Dermis microvascular lymphatic vessel endothelial cell (primary cell): ENCODE data around the gene ANKMY1. TPM values are rescaled to one million over a fixed set of nuclear protein-coding genes. Genes with fewer than 3 reads are reported as not detected.
A peak's percentile ranks its signal among the peaks of the same experiment; 100 is the strongest.
"Not testable (repeated sequence)": the region's sequence is repeated elsewhere in the genome, so short reads cannot be mapped to it uniquely, and the experiment has no call there.

ENCODE experiments used
- DNase-seq, 2 donors: peaks; one replicate each; pipeline versions ENCODE4 v3.0.0 to v3.0.0-alpha.2; 2010; ENCODE audit warnings: low read depth in 2 of 2
- total RNA-seq: library from RNA; depleted of rRNA; stranded (reverse); fragments of >200 nt; gene quantifications from 2 replicates; pipeline ENCODE4 v1.2.1, GENCODE V29; 2014

ANKMY1 gene
- total RNA-seq, 1 donor from 2014 or later = 3.2 TPM

DNA sequence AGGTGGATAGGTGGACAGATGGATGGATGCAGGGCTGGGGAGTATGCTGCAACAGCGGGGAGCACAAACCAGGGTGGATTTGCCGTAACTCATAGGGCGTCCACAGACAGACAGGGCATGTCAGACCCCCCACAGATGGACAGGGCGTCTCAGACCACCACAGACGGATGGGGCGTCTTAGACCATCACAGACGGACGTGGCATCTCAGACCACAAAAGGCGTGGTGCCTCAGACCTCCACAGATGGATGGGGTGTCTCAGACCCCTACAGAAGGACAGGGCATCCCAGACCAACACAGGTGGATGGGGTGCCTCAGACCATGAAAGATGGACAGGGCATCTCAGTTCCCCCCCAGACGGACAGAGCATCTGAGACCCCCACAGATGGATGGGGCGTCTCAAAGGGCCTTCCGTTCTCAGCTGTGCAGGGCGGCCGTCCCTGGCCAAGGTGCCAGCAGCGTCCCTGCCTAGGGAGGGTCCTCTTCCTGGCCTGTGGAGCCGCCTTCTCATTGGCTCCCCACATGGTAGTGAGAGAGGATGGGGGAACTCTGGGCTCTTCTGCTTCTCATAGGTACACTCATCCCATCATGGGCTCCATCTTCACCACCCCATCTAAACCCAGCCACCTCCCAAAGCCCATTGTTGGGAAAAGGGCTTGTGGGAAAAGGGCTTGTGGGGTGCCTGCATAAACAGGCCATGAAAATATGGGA is 2.1 kb downstream of the ANKMY1 start:
- DNase-seq = no peak

DNA sequence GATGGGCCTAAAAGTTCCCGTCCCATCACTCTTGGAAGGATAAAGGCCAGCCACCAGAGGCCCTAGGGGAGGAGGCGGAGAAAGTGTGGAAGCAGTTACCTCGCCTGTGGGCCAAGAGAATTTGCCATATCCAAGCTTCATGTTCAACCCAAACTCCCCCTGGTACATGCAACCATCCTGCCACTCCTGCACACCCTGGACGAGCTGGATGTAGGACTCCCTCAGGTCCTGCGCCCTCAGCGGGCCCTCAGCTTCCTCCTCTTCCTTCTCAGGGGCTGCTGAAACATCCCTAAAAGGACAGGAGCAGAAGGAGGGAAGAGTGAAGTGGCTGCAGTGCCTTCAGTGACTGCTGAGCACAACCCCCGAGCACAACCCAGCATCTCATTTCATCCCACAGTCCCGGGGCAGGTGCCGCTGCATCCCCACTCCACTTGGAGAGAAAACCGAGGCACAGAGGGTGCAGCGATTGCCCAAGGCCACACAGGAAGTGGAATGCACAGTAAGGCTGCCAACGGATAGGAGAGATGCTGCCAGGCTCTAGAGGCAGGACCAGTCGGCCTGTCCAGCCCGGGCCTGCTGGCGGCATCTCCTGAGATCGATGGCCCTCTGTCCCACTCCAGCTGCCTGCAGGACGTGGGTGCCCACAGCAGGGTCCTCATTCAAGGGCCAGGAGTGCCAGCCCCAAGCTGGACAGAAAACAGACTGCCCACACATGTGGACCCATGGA is 2.9 kb downstream of the ANKMY1 start:
- no peak for DNase-seq

DNA sequence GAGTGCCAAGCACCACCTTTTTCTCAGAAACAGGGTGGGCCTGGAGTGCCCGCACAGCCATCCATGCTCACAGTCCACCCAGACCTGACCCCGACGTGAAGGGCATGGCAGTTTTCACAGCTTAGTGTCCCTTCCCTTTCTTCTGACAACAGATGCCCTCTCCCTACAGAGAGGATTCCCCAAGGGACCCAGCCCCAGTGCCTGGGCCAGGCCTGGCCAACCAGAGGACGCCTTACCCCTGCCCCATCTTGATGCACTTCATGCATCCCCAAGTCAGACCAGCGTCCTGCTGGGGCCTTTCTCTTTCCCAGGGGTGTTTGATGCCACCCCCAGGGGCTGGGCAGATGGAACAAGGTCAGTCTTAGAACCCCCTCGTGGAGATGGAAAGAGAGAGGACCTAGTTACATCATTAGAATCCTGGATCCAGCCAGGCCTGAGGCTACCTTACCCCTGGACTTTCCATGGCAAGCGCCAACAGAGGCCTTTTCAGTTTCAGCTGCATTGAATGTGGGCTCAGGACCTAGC is 3.8 kb downstream of the ANKMY1 start:
- no peak for DNase-seq

DNA sequence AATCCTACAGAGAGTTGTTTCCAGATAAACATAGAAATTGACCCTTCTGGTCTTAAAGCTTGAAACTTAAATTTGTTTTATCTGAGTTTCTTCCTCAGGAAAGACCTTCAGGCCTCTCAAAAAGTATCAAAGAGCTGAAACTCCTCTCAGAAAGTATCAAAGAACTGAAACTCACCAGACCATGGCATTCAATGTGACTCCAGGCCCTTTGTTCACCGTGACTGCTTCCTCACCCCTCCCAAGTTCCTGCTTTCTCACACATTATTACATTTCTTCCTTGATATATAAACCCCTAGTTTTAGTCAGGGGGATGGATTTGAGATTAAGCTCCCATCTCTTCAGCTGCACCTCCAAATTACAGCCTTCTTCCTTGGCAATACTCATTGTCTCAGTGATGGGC is 6.0 kb downstream of the ANKMY1 start:
- no peak for DNase-seq

DNA sequence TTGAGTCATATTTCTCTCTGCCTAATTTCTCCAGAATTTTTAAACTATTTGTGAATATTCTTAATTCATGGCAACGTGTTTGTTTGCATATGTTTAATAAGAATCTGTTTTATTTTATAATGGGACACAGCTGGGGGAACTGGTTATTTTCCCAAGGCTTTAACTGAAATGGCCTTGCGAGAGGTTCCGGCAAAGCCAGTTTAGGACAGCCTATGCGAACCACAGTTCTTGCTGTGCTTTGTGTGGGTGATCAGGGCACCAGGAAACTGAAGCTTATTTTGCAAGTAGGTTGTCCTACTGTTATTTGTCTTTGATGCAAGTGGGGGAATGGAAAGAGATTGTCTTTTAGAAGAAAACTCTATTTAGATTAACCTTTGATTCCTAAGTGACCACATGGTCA is 6.5 kb downstream of the ANKMY1 start:
- DNase-seq = no peak

DNA sequence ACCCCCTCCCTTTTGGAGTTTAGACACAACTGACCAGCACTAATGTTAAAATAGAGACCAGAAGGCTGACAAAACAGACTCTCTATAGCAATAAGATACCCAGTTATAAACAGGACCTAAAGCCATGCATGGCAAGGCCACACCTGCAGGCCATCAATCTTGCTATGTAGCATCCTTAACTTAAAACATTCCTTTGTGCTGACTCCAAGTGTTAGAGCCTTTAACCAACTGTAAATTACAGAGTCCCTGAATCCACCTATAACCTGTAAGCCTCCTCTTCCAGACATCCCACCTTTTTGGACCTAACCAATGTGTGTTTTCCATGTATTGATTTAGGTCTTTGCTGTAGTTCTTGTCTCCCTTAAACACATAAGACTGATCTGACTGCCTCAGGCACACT is 17.9 kb downstream of the ANKMY1 start:
- no peak for DNase-seq

DNA sequence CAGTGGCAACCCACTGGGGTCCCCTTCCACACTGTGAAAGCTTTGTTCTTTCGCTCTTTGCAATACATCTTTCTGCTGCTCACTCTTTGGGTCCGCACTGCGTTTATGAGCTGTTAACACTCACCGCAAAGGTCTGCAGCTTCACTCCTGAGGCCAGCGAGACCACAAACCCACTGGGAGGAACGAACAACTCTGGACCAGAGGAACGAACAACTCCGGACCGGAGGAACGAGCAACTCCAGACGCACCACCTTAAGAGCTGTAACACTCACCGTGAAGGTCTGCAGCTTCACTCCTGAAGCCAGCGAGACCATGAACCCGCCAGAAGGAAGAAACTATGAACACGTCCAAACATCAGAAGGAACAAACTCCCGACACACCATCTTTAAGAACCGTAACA is 18.7 kb downstream of the ANKMY1 start:
- DNase-seq = not testable (repeated sequence)

DNA sequence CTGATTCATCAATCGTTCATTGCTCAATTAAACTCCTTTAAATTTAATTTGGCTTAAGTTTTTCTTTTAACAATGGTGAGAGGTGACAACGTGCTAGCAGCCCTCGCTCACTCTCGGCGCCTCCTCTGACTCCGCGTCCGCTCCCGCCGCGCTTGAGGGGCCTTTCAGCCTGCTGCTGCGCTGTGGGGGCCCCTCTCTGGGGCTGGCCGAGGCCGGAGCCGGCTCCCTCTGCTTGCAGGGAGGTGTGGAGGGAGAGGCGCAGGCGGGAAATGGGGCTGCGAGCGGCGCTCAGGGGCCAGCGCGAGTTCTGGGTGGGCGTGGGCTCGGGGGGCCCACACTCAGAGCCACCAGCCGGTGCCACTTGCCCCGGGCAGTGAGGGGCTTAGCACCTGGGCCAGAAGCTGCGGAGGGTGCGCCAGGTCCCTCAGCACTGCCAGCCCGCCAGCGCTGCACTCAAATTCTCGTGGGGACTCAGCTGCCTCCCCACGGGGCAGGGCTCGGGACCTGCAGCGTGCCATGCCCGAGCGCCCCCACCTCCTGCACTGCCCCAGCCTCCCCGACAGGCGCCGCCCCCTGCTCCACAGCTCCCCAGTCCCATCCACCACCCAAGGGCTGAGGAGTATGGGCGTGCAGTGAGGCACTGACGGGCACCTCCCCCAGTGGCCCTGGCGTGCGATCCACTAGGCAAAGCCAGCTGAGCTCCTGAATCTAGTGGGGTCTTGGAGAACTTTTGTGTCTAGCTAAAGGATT is 19.6 kb downstream of the ANKMY1 start:
- no peak for DNase-seq

DNA sequence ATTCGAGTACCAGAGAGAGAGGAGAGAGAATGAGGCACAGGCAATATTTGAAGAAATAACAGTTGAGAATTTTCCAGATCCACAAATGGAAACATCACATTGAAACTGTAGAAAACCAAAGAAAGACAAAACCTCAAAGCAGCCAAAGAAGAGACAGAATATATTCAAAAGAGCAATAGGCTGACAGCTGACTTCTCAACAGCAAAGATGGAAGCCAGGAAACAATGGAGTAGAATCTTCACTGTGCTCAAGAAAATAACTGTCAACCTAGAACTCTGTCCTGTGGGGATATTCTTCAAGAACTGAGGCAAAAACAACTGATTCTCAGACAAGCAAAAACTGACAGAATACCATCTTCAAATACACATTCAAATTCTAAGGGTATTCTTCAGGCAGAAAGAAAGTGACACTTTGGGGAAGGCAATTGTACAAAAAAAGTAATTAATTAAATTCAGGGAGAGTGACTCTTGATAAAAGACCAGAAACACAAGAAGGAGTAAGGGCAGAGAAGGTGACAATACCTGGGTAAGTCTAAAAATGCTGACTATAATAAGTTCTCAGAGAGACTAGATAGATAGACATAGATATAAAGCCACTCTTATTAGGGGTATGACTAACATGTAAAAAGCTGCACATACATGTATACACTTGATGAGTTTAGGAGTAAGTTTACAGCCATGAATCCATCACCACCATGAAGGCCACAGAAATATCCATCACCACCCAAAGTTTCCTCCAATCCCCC is 25.6 kb downstream of the ANKMY1 start:
- no peak for DNase-seq

DNA sequence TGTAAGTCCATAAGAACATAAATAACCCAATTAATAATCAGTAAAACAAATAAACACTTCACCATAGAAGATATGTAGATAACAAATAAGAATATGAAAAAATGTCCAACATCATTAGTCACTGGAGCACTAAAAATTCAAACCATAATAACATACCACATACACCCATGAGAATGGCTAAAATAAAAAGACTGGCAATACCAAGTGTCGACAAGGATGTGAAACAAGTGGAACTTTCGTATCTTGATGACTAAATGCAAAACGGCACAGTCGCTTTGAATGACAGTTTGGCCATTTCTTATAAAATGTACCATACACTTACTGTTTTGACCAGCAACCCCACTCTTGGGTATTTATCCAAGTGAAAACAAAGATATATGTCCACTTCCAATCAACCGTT is 26.8 kb downstream of the ANKMY1 start:
- no peak for DNase-seq

DNA sequence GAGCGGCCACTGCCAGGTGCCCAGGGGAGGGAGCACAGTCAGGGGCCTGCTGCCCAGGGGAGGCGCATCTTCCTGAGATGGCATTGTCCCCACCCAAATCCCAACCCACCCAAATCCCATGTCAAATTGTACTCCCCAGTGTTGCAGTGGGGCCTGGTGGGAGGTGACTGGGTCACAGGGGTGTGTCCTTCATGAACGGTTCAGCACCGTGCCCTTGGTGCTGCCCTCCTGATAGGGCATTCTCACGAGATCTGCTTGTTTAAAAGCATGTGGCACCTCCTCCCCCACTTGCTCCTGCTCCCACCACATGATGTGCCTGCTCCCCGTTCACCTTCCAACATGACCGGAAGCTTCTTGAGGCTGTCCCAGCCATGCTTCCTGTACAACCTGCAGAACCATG is 27.6 kb downstream of the ANKMY1 start:
- no peak for DNase-seq

DNA sequence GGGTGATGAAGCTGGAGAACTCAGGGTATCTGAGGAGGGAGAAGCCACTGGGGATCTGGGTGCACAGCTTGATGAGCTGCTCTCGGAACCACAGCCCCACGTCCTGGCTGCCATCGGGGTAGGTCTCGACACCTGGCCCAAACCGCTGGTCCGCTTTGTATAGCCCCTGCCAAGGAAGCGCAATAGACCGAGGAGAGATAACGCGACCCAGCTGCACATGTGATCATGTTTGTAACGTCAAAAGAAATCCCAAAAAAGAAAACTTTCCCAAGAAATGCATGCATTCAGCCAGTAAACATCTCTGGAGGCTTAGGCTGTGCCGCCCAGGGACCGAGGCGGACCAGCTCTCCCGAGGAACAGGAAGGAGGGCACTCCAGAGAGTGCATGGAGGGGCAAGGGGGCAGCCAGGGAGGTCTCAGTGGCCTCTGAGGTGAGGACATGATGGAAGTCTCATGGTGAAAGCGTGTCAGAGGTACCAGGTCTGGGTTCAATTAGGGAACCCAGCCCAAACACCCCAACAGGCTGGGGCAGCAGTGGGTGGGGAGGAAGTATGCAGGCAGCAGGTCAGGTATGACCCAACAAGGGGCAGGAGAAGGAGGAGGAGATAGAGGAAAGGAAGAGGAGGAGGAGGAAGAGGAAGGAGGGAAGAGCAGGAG is 28.3 kb downstream of the ANKMY1 start:
- DNase-seq = no peak

DNA sequence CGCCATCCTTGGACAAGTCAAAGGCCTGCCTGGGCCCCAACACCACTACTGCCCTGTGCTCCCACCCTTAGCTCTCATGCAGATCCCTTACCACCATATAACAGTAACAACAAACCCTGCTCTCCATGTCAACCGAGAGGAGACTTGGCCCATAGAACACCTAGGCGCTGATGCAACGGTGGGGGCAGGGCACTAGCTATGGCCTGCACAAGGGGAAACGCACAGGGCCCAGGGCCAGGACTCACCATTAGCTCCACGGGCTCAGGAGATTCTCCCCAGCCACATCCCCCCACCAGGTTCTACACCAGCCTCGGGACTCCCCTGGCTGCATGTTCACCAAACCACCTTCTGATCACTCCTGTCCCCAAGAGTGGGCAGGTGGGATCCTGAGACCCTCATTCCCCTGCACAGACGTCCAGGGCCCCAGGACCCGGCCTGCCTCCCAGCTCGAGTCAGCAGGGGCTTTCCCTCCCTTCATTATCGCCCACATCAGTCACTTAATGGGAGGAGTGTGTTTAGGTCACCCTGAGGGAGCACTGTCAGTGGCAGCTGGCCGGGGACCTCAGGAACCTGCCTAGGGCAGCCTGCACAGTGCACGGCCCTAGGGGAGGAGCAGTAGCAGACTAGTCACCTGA is 29.3 kb downstream of the ANKMY1 start:
- no peak for DNase-seq

DNA sequence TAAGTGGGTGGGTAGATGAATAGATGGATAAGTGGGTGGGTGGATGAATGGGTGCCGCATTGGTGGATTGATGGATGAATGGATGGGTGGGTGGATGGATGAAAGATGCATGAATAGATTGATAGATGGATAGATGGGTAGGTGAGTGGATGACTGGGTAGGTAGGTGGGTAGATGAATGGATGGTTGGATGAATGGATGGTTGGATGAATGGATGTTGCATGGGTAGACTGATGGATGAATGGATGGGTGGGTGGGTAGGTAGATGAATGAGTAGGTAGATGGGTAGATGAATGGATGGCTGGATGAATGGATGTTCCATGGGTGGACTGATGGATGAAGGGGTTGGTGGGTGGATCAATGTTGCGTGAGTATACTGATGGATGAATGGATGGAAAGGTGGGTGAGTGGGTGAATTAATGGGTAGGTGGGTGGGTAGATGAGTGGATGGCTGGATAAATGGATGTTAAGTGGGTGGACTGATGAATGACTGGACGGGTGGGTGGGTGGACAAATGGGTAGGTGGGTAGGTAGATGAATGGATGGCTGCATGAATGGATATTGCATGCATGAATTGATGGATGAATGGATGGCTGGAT is 30.5 kb downstream of the ANKMY1 start:
- DNase-seq = no peak

DNA sequence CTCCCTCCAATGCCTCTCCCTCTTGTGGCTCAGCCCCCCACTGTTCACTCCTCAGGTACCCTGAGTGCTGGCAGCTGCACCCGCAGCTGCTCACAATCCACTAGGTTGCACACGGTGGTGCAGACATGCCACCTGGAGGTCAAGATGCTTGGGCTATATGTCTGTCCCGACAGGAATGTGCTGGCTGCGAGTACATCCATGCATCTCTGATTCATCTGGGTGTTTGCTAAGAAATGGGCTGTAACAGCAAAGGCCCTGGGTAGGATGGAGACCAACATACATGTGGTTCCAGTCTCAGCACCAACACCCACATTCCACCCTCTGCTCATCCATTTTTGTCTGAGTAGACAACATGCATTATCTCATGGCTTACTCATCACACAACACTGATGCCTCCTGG is 31.3 kb downstream of the ANKMY1 start:
- DNase-seq = no peak

DNA sequence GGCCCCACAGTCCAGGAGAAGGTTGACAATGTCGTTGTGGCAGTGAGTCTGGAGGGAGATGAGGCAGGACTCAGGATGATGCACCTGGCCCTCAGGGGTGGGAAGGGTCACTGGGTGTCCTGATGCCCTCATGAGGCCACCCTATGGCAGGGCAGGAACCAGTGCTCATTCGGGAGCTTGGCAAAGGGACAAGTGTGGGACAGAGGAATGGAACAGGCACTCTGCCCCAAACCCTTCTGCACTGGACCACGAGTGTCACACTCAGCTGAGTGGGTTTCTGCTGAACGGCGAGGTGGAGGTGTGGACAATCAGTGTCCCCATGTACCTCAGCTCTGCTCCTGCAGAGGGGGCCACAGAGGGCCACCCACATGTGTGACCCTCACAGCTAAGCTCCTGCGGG is 32.0 kb downstream of the ANKMY1 start:
- no peak for DNase-seq

DNA sequence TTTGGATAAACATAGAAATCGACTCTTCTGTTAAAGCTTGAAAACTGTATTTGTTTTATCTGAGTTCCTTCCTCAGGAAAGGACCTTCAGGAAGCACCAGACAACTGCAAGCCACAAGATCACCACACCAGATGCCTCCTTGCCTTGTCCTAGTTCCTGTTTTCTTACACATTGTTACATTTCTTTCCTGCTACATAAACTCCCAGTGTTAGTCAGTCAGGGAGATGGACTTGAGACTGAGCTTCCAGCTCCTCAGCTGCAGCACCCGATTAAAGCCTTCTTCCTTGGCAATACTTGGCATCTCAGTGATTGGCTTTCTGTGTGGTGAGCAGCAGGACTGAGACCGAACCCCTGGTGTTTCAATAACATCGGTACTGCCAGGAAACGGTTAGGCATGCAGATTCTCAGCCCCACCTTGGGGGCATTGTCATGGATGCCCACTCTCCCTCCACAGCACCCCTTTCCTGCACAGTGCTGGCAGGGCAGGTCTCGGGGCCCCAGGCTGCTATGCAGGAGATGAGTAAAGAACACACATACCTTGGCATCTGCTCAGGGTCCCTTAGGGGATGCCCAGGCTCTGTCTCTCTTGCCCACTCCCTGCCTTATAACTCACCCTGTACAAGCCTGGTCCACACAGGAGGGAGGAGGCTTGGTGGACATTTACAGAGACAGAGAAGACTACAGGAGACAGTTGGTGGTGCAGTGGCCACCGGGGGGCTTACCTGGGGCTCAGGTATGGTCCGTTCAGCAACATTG is 32.6 kb downstream of the ANKMY1 start:
- peak in 1 of 2 donors; percentile 14 for DNase-seq

DNA sequence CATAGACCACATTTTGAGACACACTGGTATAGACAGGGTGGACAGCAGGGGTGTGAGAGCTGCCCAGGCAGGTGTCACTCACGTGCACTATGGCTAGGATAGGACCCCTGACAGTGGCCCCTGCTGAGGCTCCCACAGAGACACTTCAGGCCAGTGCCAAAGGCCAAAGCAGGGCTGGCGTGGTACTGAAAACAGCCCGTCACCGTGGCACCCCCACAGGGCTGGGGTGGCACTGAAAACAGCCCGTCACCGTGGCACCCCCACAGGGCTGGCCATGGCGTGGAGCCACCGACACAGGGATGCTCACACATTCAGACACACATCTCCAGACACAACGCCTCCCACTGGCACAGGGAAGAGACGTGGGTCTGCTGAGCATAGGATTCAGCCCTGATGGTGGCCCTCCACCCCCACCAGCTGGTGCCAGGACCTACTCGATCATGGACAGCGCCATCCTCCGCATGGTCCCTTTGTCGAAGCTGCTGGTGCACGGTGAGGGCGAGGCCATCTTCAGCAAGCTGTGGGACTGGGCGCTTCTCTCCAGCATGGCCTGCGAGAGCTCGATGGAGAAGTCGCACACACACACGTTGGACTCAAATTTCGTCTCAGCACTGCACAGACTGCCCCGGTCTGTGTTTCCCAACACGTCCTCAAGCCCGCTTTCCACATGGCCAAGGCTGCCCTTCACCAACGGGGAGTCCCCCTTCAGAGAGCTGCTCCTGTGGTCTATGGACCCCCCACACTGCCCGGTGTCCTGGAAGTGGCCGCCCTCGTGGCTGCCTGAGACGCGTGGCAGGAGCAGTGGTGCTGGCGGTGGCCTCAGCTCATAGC is 34.1 kb downstream of the ANKMY1 start:
- no peak for DNase-seq

DNA sequence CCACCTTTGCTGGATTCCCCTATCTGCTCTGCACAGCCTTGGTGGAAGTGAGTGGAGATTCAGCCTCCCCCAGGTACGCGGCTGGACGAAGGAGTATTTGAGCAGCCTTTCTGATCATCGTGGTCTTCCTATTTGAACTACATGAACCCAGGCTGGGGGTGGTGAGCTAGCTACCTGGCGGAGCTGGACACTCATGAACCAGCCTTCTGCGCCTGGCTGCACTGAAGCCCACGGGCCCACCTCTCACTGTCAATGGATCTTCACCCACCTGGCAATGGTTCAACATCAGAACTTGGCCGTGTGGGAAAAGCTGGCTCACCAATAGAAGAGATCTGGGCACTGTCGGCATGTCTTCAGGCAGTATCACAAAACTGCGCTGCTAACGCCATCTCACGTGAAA is 35.4 kb downstream of the ANKMY1 start:
- no peak for DNase-seq
